Left lung (tissue), 10 donors: Measurements from ENCODE around the gene GALNTL6. TPM values are rescaled to one million over a fixed set of nuclear protein-coding genes. Genes with fewer than 3 reads are reported as not detected.

ENCODE experiments used
- ATAC-seq: fragments of 200-7000 bp; cut with Tn5 transposase; one replicate; pipeline ENCODE4 v1.9.1; 2020; ENCODE audit warnings: moderate library complexity
- DNase-seq, 4 donors: peaks; one replicate each; pipeline ENCODE4 v3.0.0-alpha.2; 2013 to 2020
- H3K27ac ChIP-seq, 2 donors: fragments of 200-600 bp; sonication (generic) in 1 of 2; one replicate each; pipeline versions ENCODE4 v1.5.0 to v1.8.0; 2020 to 2021
- H3K27me3 ChIP-seq, 2 donors: fragments of 200-600 bp; sonication (generic) in 1 of 2; one replicate each; pipeline versions ENCODE4 v1.5.0 to v1.8.0; 2020 to 2021
- H3K36me3 ChIP-seq, 2 donors: fragments of 200-600 bp; sonication (generic) in 1 of 2; one replicate each; pipeline versions ENCODE4 v1.5.0 to v1.8.0; 2020 to 2021
- H3K4me1 ChIP-seq, 2 donors: fragments of 200-600 bp; one replicate each; pipeline ENCODE4 v1.8.0; 2021
- H3K4me3 ChIP-seq, 2 donors: fragments of 200-600 bp; sonication (generic) in 1 of 2; one replicate each; pipeline versions ENCODE4 v1.5.0 to v1.8.0; 2020 to 2021; ENCODE audit warnings: mild to moderate bottlenecking in 1 of 2
- H3K9me3 ChIP-seq, 2 donors: fragments of 200-600 bp; sonication (generic) in 1 of 2; one replicate each; pipeline versions ENCODE4 v1.5.0 to v1.8.0; 2020 to 2021
- CTCF ChIP-seq, 2 donors: fragments of 200-600 bp; sonication (generic) in 1 of 2; IDR thresholded peaks; one replicate each; pipeline versions ENCODE4 v1.5.0 to v1.8.0; 2021; ENCODE audit warnings: antibody characterized with exemption in 2 of 2
- intact Hi-C, 2 donors: fragments of 100-400 bp; cut with DNase I; formaldehyde crosslinking; loops; one replicate each; pipeline versions ENCODE4 v1.11.2 to v1.14.2; 2022
- polyA plus RNA-seq, 6 donors: library from polyadenylated mRNA; unstranded; fragments of 120-200 nt; gene quantifications; one replicate each; pipeline ENCODE4 v1.2.1, GENCODE V29; 2013; ENCODE audit not compliant: insufficient read length in 6 of 6
- total RNA-seq, 2 donors: library from RNA; stranded (reverse); fragmentation: NEBNext Ultra II Directional; extraction: Animal tissue kit (Norgen Biotek cat#: 25700); gene quantifications; one replicate each; pipeline ENCODE4 v1.2.1, GENCODE V29; 2021
- donor health status: DM: no; HTN: yes; CAD: no.
- donor health status: DM: no; HTN: no; CAD: no.

GALNTL6 gene
- total and polyA plus RNA-seq, 8 donors, result 0.11 to 0.16 (median 0.13) TPM; not detected in 5

GRCh38 chr4:172867835-172868234 lies 1054.6 kb downstream of the GALNTL6 start:
- H3K4me3 ChIP-seq, result no peak overlapping the region
- DNase-seq (no peak), ATAC-seq (no peak)
- intact Hi-C loops, result no loop called here
- no peaks in the 10 kb centered on the region for H3K27me3 ChIP-seq
- H3K27ac ChIP-seq, result no peak overlapping the region
- H3K36me3 ChIP-seq, result no peaks in the 10 kb centered on the region
- no peak for TF ChIP-seq CTCF (IDR thresholded peaks at IDR 0.05)
- peaks cover 0 to 4% of the 10 kb centered on the region in 2 donors for H3K9me3 ChIP-seq
- no peaks in the 10 kb centered on the region for H3K4me1 ChIP-seq

DNA sequence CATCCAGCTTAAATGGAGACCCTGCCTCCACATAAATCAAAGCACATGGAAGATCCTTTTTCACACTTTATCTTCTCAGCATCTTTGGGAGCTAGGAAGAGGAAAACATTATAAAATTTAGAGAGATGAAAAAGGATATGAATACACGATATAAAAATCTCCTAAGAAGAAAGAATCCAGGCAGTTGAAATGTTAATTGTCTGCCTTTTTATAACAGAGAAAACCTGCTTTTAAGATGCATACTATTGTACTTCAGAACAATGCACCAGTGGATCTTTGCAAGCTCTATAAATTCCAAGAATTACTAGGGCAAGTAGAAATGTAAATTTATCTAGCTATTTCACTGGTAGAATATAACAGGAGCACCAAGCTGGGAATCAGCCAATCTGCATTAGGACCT lies 1055.1 kb downstream of the GALNTL6 start:
- intact Hi-C loops, result no loop called here

GRCh38 chr4:172869621-172870268 lies 1056.5 kb downstream of the GALNTL6 start:
- Histone ChIP-seq H3K36me3 (no peaks in the 10 kb centered on the region), H3K4me3 (no peak overlapping the region), H3K27ac (no peak overlapping the region), H3K4me1 (no peaks in the 10 kb centered on the region), H3K9me3 (no peaks in the 10 kb centered on the region), H3K27me3 (no peaks in the 10 kb centered on the region)
- no peak for DNase-seq
- TF ChIP-seq CTCF (IDR thresholded peaks at IDR 0.05), result no peak
- intact Hi-C loops, result no loop called here
- no peak for ATAC-seq

More for the DNA sequence above, 1055.1 kb downstream of the GALNTL6 start:
- no peak for TF ChIP-seq CTCF (IDR thresholded peaks at IDR 0.05)
- ATAC-seq (no peak), DNase-seq (no peak)
- Histone ChIP-seq H3K27ac (no peak overlapping the region), H3K4me1 (no peaks in the 10 kb centered on the region), H3K9me3 (no peaks in the 10 kb centered on the region), H3K36me3 (no peaks in the 10 kb centered on the region), H3K27me3 (no peaks in the 10 kb centered on the region), H3K4me3 (no peak overlapping the region)

DNA sequence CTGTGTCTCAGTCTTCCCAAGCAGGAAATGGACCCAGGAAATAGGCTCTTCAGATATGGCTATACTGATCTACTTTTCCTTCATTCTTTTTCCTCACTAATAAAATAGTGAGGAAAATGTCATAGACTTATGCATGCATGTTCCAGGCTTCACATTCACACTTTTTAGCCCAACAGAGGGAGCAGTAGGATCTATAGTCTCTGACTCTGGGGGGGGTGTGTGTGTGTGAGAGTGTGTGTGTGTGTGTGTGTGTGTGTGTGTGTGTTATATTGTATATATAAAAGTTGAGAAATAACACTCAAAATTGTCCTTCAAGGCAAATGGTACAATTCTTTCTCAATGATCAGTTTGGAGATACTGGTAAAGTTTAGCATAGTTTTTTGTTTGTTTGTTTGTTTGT lies 1058.2 kb downstream of the GALNTL6 start:
- Histone ChIP-seq H3K4me3 (no peak overlapping the region), H3K27me3 (no peaks in the 10 kb centered on the region), H3K27ac (no peak overlapping the region), H3K9me3 (no peaks in the 10 kb centered on the region), H3K36me3 (no peaks in the 10 kb centered on the region), H3K4me1 (no peaks in the 10 kb centered on the region)
- intact Hi-C loops, result no loop called here
- DNase-seq (no peak), ATAC-seq (no peak)
- no peak for TF ChIP-seq CTCF (IDR thresholded peaks at IDR 0.05)

- no peaks in the 10 kb centered on the region for H3K27me3 ChIP-seq
- ATAC-seq (no peak), DNase-seq (no peak)
- H3K4me3 ChIP-seq, result no peak overlapping the region
- H3K4me1 ChIP-seq, result no peaks in the 10 kb centered on the region
- no peaks in the 10 kb centered on the region for H3K36me3 ChIP-seq
- TF ChIP-seq CTCF (IDR thresholded peaks at IDR 0.05), result no peak
- H3K27ac ChIP-seq, result no peak overlapping the region
- intact Hi-C loops, result no loop called here
- peaks cover 0 to 3% of the 10 kb centered on the region in 2 donors for H3K9me3 ChIP-seq
Observed at GRCh38 chr4:172874944-172875343, 1061.7 kb downstream of the GALNTL6 start.
